ENCODE results near the gene CEACAM8.
"Not testable (repeated sequence)": the region's sequence is repeated elsewhere in the genome, so short reads cannot be mapped to it uniquely, and the experiment has no call there.

The CEACAM8 gene

DNA sequence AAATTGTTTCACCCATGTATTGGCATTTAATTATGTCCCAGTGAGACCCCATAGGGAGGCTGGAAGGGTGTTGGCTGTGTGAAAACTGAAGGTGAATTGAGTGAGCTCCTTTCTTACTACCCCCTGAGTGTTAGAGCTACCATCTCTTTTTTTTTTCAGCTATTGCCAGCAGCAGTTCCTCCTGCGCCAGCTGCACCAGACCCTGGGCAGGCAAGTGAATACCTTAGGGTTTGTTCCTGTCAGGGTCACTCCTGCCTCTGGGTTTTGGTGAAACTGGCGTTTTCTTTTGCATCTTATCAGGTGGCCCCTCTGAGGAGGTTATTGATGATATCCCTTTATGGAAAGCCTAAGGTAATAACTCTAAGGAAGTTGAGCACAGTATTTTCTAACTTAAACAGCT is 25.5 kb downstream of the CEACAM8 start:
- Histone ChIP-seq H3K27me3 (replicated peaks; ENCODE audit: control insufficient read depth, insufficient read depth, low read length) (peaks cover 39% of the 10 kb centered on the region), H3K9ac (ENCODE audit: low read length) (no peak overlapping the region), H3K4me3 (ENCODE audit: low read length) (no peak overlapping the region), H3K36me3 (ENCODE audit: control insufficient read depth, insufficient read depth, low read length, severe bottlenecking) (no peaks in the 10 kb centered on the region), H3K9me3 (ENCODE audit: control insufficient read depth, low read length) (no peaks in the 10 kb centered on the region), H3K4me1 (ENCODE audit: control insufficient read depth, insufficient read depth, low read length) (peaks cover 30% of the 10 kb centered on the region)
- DNase-seq (ENCODE audit: low read depth): no peak

DNA sequence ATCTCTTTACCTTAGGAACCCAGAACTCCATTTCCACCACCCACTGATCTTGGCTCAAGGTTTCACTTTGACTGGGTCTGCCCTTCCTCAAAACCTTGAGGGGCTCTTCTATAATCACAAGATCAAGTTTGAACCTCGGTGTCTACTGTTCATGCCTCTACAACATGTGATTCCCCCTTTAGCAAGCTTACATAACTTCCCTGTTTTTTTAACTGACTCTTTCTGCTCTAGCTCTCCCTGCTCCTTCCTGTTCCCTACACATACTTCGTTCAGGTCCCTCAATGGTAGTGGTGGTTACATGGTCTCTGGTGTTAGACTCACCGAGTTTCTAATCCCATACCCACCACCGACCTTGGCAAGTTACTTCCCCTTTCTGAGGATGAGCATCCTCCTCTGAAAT is 26.7 kb downstream of the CEACAM8 start:
- Histone ChIP-seq H3K27me3 (replicated peaks; ENCODE audit: control insufficient read depth, insufficient read depth, low read length) (peaks cover 29% of the 10 kb centered on the region), H3K9ac (ENCODE audit: low read length) (no peak overlapping the region), H3K36me3 (ENCODE audit: control insufficient read depth, insufficient read depth, low read length, severe bottlenecking) (no peaks in the 10 kb centered on the region), H3K4me3 (ENCODE audit: low read length) (no peak overlapping the region), H3K4me1 (ENCODE audit: control insufficient read depth, insufficient read depth, low read length) (peaks cover 38% of the 10 kb centered on the region), H3K9me3 (ENCODE audit: control insufficient read depth, low read length) (no peaks in the 10 kb centered on the region)
- no peak for DNase-seq (ENCODE audit: low read depth)

DNA sequence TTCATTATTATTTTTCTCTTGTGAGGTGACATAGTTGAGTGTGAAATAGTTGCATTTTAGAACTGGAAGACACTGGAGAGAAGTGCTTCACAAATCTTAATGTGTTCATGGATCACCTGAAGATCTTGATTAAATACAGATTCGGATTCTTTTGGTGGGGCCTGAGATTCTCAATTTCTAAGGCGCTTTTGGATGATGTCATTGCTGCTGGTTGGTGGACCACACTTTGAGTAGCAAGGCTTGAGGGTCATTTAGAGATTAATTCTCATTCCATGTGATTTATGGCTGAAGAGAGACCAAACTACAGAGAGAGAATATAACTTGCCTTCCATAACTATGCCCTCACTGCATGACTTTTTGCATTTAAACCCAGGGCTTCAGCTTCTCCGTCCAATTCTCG is 27.2 kb downstream of the CEACAM8 start:
- H3K4me3 ChIP-seq (ENCODE audit: low read length): no peak overlapping the region
- H3K27me3 ChIP-seq (replicated peaks; ENCODE audit: control insufficient read depth, insufficient read depth, low read length): peaks cover 33% of the 10 kb centered on the region
- H3K4me1 ChIP-seq (ENCODE audit: control insufficient read depth, insufficient read depth, low read length): peaks cover 38% of the 10 kb centered on the region
- no peak overlapping the region for H3K9ac ChIP-seq (ENCODE audit: low read length)
- no peaks in the 10 kb centered on the region for H3K36me3 ChIP-seq (ENCODE audit: control insufficient read depth, insufficient read depth, low read length, severe bottlenecking)
- H3K9me3 ChIP-seq (ENCODE audit: control insufficient read depth, low read length): no peaks in the 10 kb centered on the region
- no peak for DNase-seq (ENCODE audit: low read depth)

DNA sequence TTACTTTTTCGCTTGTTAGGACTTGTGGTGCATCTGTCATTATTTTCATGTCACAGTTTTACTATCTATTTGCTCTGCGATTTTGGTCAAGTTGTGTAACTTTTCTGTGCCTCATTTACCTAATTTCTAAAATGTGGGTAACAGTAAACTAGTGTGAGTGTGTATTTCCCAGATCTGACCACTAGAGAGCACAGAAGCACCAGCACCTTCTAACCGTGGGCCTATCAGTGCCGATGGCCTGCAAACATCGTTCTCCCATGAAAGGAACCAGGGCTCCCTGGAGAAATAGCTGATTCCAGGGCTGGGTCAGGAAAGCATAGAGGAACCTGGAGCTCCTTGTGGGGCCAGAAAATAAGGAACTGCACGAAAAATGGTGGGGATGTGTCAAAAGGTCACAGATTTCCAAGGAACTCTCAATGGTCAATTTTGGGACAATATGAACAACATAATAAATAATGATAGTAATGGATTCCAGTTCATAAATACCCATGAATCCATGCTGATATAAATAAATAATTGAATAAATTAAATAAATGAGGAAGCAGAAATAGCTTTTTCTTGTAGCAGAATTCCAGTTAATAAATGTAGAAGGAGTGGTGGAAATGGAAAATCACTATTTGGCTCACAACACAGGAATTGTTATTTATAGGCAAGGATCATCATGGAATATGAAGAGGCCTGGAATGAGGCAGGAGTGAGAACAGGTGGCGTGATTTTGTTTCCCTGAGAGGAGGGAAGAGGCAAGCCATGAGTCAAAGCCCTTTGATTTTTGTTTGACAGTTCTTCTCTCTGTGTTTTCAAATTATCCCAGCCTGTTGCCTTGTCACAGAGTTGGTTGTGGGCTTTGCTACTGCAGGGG is 31.1 kb downstream of the CEACAM8 start:
- DNase-seq (ENCODE audit: low read depth): peak; percentile 72
- Histone ChIP-seq H3K4me3 (ENCODE audit: low read length) (no peak overlapping the region), H3K27me3 (replicated peaks; ENCODE audit: control insufficient read depth, insufficient read depth, low read length) (peaks cover 46% of the 10 kb centered on the region), H3K9ac (ENCODE audit: low read length) (no peak overlapping the region), H3K4me1 (ENCODE audit: control insufficient read depth, insufficient read depth, low read length) (peaks cover 38% of the 10 kb centered on the region), H3K36me3 (ENCODE audit: control insufficient read depth, insufficient read depth, low read length, severe bottlenecking) (no peaks in the 10 kb centered on the region), H3K9me3 (ENCODE audit: control insufficient read depth, low read length) (no peaks in the 10 kb centered on the region)

DNA sequence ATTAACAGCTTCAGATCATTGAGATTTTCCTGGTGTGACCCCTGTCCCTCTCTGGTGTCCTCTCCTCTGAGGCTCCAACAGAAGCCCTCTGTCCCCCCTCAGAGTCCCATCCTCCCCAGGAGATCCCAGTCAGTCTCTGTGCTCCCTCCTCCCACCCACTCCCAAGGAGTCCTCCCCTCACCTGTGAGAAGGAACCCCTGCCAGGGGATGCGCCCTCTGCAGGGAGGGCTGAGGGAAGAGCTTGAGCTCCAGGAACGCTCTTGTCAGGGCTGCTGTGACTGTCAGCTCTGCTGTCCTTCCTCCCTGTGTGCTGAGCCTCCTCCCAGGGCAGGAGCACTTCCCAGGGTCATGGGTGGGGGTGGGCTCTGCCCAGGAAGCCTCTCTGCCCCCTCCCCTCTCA is 33.2 kb downstream of the CEACAM8 start:
- peaks cover 54% of the 10 kb centered on the region for H3K27me3 ChIP-seq (replicated peaks; ENCODE audit: control insufficient read depth, insufficient read depth, low read length)
- no peaks in the 10 kb centered on the region for H3K36me3 ChIP-seq (ENCODE audit: control insufficient read depth, insufficient read depth, low read length, severe bottlenecking)
- no peak overlapping the region for H3K4me3 ChIP-seq (ENCODE audit: low read length)
- no peak for DNase-seq (ENCODE audit: low read depth)
- H3K4me1 ChIP-seq (ENCODE audit: control insufficient read depth, insufficient read depth, low read length): peaks cover 26% of the 10 kb centered on the region
- peaks cover 9% of the 10 kb centered on the region for H3K9me3 ChIP-seq (ENCODE audit: control insufficient read depth, low read length)
- H3K9ac ChIP-seq (ENCODE audit: low read length): no peak overlapping the region

DNA sequence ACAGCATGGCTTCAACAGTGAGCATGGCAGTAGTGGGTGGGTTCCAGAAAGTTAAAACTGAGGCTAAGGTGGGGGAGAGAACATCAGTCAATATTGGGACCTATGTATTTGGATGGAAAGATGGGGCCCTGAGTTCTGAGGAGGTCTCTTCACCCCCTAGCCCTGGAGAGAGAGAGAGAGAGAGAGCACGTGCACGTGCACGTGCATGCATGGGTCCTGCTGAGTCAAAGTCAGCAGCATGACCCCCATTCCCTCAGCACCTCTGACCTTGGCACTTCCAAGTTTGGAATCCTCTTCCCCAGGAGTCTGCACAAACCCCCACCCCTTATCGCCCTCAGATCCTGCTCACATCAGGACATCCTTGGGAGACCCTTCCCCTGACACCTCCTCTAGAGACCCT is 34.0 kb downstream of the CEACAM8 start:
- peaks cover 22% of the 10 kb centered on the region for H3K4me1 ChIP-seq (ENCODE audit: control insufficient read depth, insufficient read depth, low read length)
- no peak overlapping the region for H3K4me3 ChIP-seq (ENCODE audit: low read length)
- H3K9me3 ChIP-seq (ENCODE audit: control insufficient read depth, low read length): peaks cover 9% of the 10 kb centered on the region
- peaks cover 61% of the 10 kb centered on the region for H3K27me3 ChIP-seq (replicated peaks; ENCODE audit: control insufficient read depth, insufficient read depth, low read length)
- no peaks in the 10 kb centered on the region for H3K36me3 ChIP-seq (ENCODE audit: control insufficient read depth, insufficient read depth, low read length, severe bottlenecking)
- no peak for DNase-seq (ENCODE audit: low read depth)
- H3K9ac ChIP-seq (ENCODE audit: low read length): no peak overlapping the region

DNA sequence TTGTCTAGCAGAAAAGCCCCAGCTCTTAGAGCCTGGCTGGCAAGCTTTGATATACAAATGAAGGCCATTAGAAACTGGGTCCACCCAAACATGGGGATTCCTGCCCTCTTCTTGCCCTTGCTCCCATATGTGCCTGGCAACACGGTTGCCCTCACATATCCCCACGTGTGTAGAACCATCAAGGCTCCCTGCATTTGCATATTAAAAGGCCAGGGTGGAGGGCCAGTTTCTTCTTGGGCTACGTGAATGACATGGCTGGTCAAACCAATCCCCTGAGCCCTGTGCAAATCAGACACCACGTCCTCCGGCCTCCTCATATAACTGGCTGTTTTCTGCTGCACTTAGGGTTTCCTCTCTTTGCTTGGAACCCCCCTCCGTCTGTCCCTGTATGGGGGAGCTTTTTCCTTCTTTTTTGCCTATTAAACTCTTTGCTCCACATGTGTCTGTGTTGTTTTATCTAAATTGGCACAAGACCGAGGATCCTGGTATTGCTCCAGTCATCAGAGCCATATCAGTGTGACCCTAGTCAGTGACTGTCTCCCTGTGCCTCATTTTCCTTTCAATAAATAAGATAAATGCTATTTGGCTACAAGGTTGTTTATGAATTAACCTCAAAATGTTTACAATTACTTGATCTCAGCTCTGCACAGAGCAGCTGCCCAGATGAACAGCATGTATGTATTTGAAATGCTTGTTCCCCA is 36.1 kb downstream of the CEACAM8 start:
- DNase-seq (ENCODE audit: low read depth): no peak
- Histone ChIP-seq H3K9ac (ENCODE audit: low read length) (no peak overlapping the region), H3K36me3 (ENCODE audit: control insufficient read depth, insufficient read depth, low read length, severe bottlenecking) (no peaks in the 10 kb centered on the region), H3K27me3 (replicated peaks; ENCODE audit: control insufficient read depth, insufficient read depth, low read length) (peaks cover 77% of the 10 kb centered on the region), H3K4me1 (ENCODE audit: control insufficient read depth, insufficient read depth, low read length) (peaks cover 2% of the 10 kb centered on the region), H3K4me3 (ENCODE audit: low read length) (no peak overlapping the region), H3K9me3 (ENCODE audit: control insufficient read depth, low read length) (peaks cover 9% of the 10 kb centered on the region)

DNA sequence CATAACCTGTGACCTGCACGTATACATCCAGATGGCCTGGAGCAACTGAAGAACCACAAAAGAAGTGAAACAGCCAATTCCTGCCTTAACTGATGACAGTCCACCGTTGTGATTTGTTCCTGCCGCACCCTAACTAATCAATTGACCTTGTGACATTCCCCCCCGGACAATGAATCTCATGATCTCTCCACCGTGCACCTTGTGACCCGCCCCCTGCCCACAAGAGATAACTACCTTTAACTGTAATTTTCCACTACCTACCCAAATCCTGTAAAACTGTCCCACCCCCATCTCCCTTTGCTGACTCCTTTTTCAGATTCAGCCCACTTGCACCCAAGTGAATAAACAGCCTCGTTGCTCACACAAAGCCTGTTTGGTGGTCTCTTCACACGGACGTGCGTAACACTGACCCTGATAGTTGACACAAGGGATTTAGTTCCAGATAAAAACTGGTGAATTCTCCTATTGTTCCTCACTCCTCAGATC is 37.3 kb downstream of the CEACAM8 start:
- H3K9me3 ChIP-seq (ENCODE audit: control insufficient read depth, low read length); H3K4me3 ChIP-seq (ENCODE audit: low read length); H3K9ac ChIP-seq (ENCODE audit: low read length); H3K4me1 ChIP-seq (ENCODE audit: control insufficient read depth, insufficient read depth, low read length); H3K36me3 ChIP-seq (ENCODE audit: control insufficient read depth, insufficient read depth, low read length, severe bottlenecking); DNase-seq (ENCODE audit: low read depth): not testable (repeated sequence)
- peaks cover 77% of the 10 kb centered on the region for H3K27me3 ChIP-seq (replicated peaks; ENCODE audit: control insufficient read depth, insufficient read depth, low read length)

DNA sequence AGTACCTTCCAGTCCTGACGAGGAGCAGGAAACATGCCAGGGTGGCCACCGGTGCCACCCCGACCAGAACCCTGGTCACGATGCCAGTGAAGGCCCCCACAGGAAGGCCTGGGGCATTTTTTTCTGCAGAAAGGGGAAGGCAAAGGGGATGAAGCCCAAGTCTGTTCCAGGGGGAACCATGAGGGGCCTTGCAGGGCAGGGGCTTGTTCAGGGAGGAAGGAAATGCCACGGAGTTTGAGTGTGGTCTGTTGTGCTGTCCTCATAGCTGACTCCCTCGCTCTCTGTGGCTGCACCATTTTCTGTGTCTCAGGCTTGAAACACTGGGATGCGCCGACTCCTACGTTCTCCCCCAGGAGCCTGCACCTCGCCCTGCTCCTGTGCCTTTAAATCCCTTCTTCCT is 38.9 kb downstream of the CEACAM8 start:
- DNase-seq (ENCODE audit: low read depth): no peak
- peaks cover 4% of the 10 kb centered on the region for H3K4me1 ChIP-seq (ENCODE audit: control insufficient read depth, insufficient read depth, low read length)
- H3K27me3 ChIP-seq (replicated peaks; ENCODE audit: control insufficient read depth, insufficient read depth, low read length): peaks cover 77% of the 10 kb centered on the region
- H3K9ac ChIP-seq (ENCODE audit: low read length): no peak overlapping the region
- no peak overlapping the region for H3K4me3 ChIP-seq (ENCODE audit: low read length)
- H3K36me3 ChIP-seq (ENCODE audit: control insufficient read depth, insufficient read depth, low read length, severe bottlenecking): no peaks in the 10 kb centered on the region
- H3K9me3 ChIP-seq (ENCODE audit: control insufficient read depth, low read length): peaks cover 9% of the 10 kb centered on the region

DNA sequence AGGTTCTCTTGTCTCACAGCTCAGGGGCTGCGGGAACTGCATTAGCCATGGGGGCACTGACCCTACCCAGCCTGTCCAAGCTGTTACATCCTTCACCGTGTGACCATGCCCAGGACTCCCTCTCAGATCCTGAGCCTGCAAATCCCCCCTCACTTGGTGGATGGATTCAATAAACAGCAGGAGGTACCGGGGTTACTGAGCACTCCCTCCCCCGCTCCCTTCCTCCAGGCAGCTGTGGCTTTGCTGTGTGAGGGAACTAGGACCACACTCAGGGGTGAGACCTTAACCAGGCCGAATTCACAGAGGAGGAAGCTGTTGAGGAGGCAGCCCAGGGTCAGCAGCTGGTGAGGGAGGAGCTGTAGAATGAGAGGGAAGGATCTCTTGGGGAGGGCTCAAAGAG is 39.4 kb downstream of the CEACAM8 start:
- no peak for DNase-seq (ENCODE audit: low read depth)
- Histone ChIP-seq H3K4me1 (ENCODE audit: control insufficient read depth, insufficient read depth, low read length) (peaks cover 4% of the 10 kb centered on the region), H3K9ac (ENCODE audit: low read length) (no peak overlapping the region), H3K36me3 (ENCODE audit: control insufficient read depth, insufficient read depth, low read length, severe bottlenecking) (no peaks in the 10 kb centered on the region), H3K9me3 (ENCODE audit: control insufficient read depth, low read length) (peaks cover 9% of the 10 kb centered on the region), H3K27me3 (replicated peaks; ENCODE audit: control insufficient read depth, insufficient read depth, low read length) (peaks cover 76% of the 10 kb centered on the region), H3K4me3 (ENCODE audit: low read length) (no peak overlapping the region)

DNA sequence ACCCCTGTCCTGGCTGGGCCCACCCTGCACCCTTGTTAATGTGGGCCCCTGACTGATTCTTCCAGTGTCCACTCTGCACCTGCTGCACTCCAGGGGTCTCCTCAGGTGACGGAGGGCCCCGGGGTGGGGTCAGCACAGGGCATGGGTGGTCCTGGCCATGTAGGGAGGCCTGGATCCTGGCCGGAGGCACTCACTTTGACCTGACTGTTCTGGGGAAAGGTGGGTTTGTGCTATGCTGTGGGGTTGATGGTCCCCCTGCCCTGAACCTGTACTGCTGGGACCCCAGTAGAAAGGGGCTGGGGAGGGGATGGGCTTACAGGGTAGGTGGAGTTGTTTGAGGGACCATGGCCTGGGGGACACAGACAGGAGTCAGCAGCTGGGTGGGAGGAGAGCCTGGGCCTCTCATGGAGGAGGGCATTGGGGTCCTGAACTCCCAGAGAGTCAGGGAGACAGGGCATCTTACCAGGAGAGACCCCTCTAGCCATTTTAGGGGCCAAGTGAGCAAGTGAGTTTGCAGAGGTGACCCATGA is 40.6 kb downstream of the CEACAM8 start:
- peaks cover 68% of the 10 kb centered on the region for H3K27me3 ChIP-seq (replicated peaks; ENCODE audit: control insufficient read depth, insufficient read depth, low read length)
- no peak overlapping the region for H3K4me3 ChIP-seq (ENCODE audit: low read length)
- DNase-seq (ENCODE audit: low read depth): no peak
- H3K9me3 ChIP-seq (ENCODE audit: control insufficient read depth, low read length): peaks cover 13% of the 10 kb centered on the region
- no peak overlapping the region for H3K9ac ChIP-seq (ENCODE audit: low read length)
- peaks cover 4% of the 10 kb centered on the region for H3K4me1 ChIP-seq (ENCODE audit: control insufficient read depth, insufficient read depth, low read length)
- H3K36me3 ChIP-seq (ENCODE audit: control insufficient read depth, insufficient read depth, low read length, severe bottlenecking): no peaks in the 10 kb centered on the region

Data from adipocyte (in vitro differentiated cells).